GM12872 (cell line): ENCODE results near the gene CALN1.

ENCODE experiments used
- CTCF ChIP-seq: IDR thresholded peaks from 3 replicates; pipeline ENCODE4 v1.5.1; 2011; ENCODE audit warnings: low read depth, mild to moderate bottlenecking, low read length, moderate library complexity; ENCODE audit not compliant: insufficient read depth

The CALN1 gene

GRCh38 chr7:72430531-72430930, 18.4 kb upstream of the CALN1 start:
- TF ChIP-seq CTCF, result no peak

- no peak for TF ChIP-seq CTCF
These were observed 17.2 kb upstream of the CALN1 start for GRCh38 chr7:72429316-72429715.

- TF ChIP-seq CTCF, result no peak
These were observed 4.7 kb upstream of the CALN1 start for GRCh38 chr7:72416846-72417245.

- TF ChIP-seq CTCF, result no peak
These were observed 3.4 kb upstream of the CALN1 start for GRCh38 chr7:72415586-72415985.

- TF ChIP-seq CTCF, result no peak
These were observed 1.7 kb upstream of the CALN1 start for GRCh38 chr7:72413886-72414285.

GRCh38 chr7:72413290-72413689, 1.2 kb upstream of the CALN1 start:
- no peak for TF ChIP-seq CTCF

GRCh38 chr7:72411419-72411818, 719 bp downstream of the CALN1 start:
- no peak for TF ChIP-seq CTCF

- no peak for TF ChIP-seq CTCF
These were observed 2.5 kb downstream of the CALN1 start for GRCh38 chr7:72409638-72410015.
